Stimulated activated CD8-positive, alpha-beta memory T cell treated with anti-CD3 and anti-CD28 coated beads, Interleukin-15, amount 100 ng/mL, for 1 hour (primary cell): ENCODE measurements around the gene CPM.
"Not testable (repeated sequence)": the region's sequence is repeated elsewhere in the genome, so short reads cannot be mapped to it uniquely, and the experiment has no call there.

Experiments used
- DNase-seq: peaks from one replicate; pipeline ENCODE4 v3.0.0-alpha.2; 2020; ENCODE audit warnings: low read depth

Gene CPM

GRCh38 chr12:68806488-68807237, 126.3 kb downstream of the CPM start:
- DNase-seq = no peak

GRCh38 chr12:68805592-68806120, 127.3 kb downstream of the CPM start:
- no peak for DNase-seq

GRCh38 chr12:68804657-68805591, 128.0 kb downstream of the CPM start:
- no peak for DNase-seq

- DNase-seq = no peak
These were observed 128.9 kb downstream of the CPM start for GRCh38 chr12:68803948-68804656.

- not testable (repeated sequence) for DNase-seq
These were observed 129.9 kb downstream of the CPM start for GRCh38 chr12:68802911-68803651.

- DNase-seq = not testable (repeated sequence)
These were observed 130.6 kb downstream of the CPM start for GRCh38 chr12:68802372-68802745.
